NCI-H1417 (cell line): ENCODE data around the gene TAOK3.
"Not testable (repeated sequence)": the region's sequence is repeated elsewhere in the genome, so short reads cannot be mapped to it uniquely, and the experiment has no call there.

Experiments used
- DNase-seq, 3 experiments: peaks; one replicate each; lab custom pipeline; 2025; lab: John Stamatoyannopoulos, UW

The TAOK3 gene

GRCh38 chr12:118372541-118373495 lies at the start of gene TAOK3:
Gene TAOK3 (minus strand): TSS chr12:118372907. CDS start chr12:118255567, 117,340 bp downstream.
- DNase-seq: peak; percentile 97 to 99 (median 98)

- DNase-seq: no peak
These were observed 48.0 kb upstream of the TAOK3 start for GRCh38 chr12:118420673-118421072.

- DNase-seq: no peak
These were observed 45.8 kb upstream of the TAOK3 start for GRCh38 chr12:118418385-118419057.

- no peak for DNase-seq
These were observed 45.2 kb upstream of the TAOK3 start for GRCh38 chr12:118417942-118418341.

GRCh38 chr12:118409834-118410233 lies 37.1 kb upstream of the TAOK3 start:
- DNase-seq: no peak

- not testable (repeated sequence) for DNase-seq
These were observed 35.5 kb upstream of the TAOK3 start for GRCh38 chr12:118408241-118408640.

- peak; percentile 14 to 76 (median 69) for DNase-seq
These were observed 32.3 kb upstream of the TAOK3 start for GRCh38 chr12:118404876-118405521.

- DNase-seq: no peak
These were observed 29.5 kb upstream of the TAOK3 start for GRCh38 chr12:118402251-118402650.

GRCh38 chr12:118398940-118399339 lies 26.2 kb upstream of the TAOK3 start:
- DNase-seq: no peak

- DNase-seq: no peak
These were observed 25.8 kb upstream of the TAOK3 start for GRCh38 chr12:118398524-118398923.

- DNase-seq: no peak
These were observed 25.2 kb upstream of the TAOK3 start for GRCh38 chr12:118397708-118398440.

GRCh38 chr12:118391836-118392235 lies 19.1 kb upstream of the TAOK3 start:
- DNase-seq: no peak

- no peak for DNase-seq
These were observed 18.7 kb upstream of the TAOK3 start for GRCh38 chr12:118391424-118391823.

- peak; percentile 50 to 80 (median 70) for DNase-seq
These were observed 5.3 kb upstream of the TAOK3 start for GRCh38 chr12:118377884-118378470.

GRCh38 chr12:118377021-118377883 lies 4.5 kb upstream of the TAOK3 start:
- DNase-seq: peak; percentile 35 to 58 (median 42)

GRCh38 chr12:118376089-118377020 lies 3.6 kb upstream of the TAOK3 start, which contains the start of gene SUDS3:
Gene SUDS3 (plus strand): TSS chr12:118376555. CDS start chr12:118376692, 137 bp downstream.
- DNase-seq: peak; percentile 95

GRCh38 chr12:118375348-118375747 lies 2.6 kb upstream of the TAOK3 start:
- DNase-seq: peak in 1 of 3 experiments; percentile 58

GRCh38 chr12:118374909-118375308 lies 2.2 kb upstream of the TAOK3 start:
- DNase-seq: peak in 1 of 3 experiments; percentile 23

- DNase-seq: no peak
These were observed 1.5 kb upstream of the TAOK3 start for GRCh38 chr12:118374126-118374725.
